ENCODE results near the gene TM7SF2. TPM values are rescaled to one million over a fixed set of nuclear protein-coding genes. Genes with fewer than 3 reads are reported as not detected.

Gene TM7SF2
- total RNA-seq, 1 experiment from 2014 or later = 74.8 TPM

GRCh38 chr11:65141896-65142494 lies 30.3 kb downstream of the TM7SF2 start:
- H3K4me1 ChIP-seq (ENCODE audit: insufficient read depth, low read length) = no peaks in the 10 kb centered on the region
- no peak overlapping the region for H3K18ac ChIP-seq (ENCODE audit: insufficient read length, low read depth, low read length)
- no peaks in the 10 kb centered on the region for H3K79me2 ChIP-seq (ENCODE audit: insufficient read depth, low read length)
- no peak overlapping the region for H2BK15ac ChIP-seq (ENCODE audit: low read depth, low read length)
- H4K5ac ChIP-seq (ENCODE audit: insufficient read length, low read depth, low read length) = no peak overlapping the region
- H3K79me1 ChIP-seq (ENCODE audit: insufficient read depth, low read depth, low read length, poor library complexity, severe bottlenecking) = no peaks in the 10 kb centered on the region
- H3K27me3 Mint-ChIP-seq (ENCODE audit: low read depth) = peaks cover 35% of the 10 kb centered on the region
- H2BK20ac ChIP-seq (ENCODE audit: low read depth, low read length, poor library complexity, severe bottlenecking) = no peak overlapping the region
- no peak overlapping the region for H3K27ac Mint-ChIP-seq
- no peak for DNase-seq
- no peak overlapping the region for H3K4me2 ChIP-seq (ENCODE audit: insufficient read depth, insufficient read length, low read length)
- no CpG with 5 or more reads among the region's 7 CpGs for WGBS (ENCODE audit: extremely low coverage, insufficient read length, low lambda C conversion rate)
- H3K4me3 Mint-ChIP-seq = no peak overlapping the region
- no peak overlapping the region for H3K27ac ChIP-seq (ENCODE audit: insufficient read length, low read depth, low read length)
- no peak overlapping the region for H2AK5ac ChIP-seq (ENCODE audit: insufficient read length, low read length)
- H3T11ph ChIP-seq (ENCODE audit: low read length) = no peak overlapping the region
- H3K23me2 ChIP-seq (ENCODE audit: insufficient read length, low read depth, low read length, poor library complexity, severe bottlenecking) = no peaks in the 10 kb centered on the region
- TF ChIP-seq CTCF (conservative IDR thresholded peaks at IDR 0.05) = no peak
- H2BK12ac ChIP-seq (ENCODE audit: insufficient read length, low read depth, low read length) = no peak overlapping the region
- H3K9me3 Mint-ChIP-seq = peaks cover 2 to 6% of the 10 kb centered on the region in 2 experiments; a peak in 3 of 5 replicates
- H4K20me1 ChIP-seq (ENCODE audit: control insufficient read depth, insufficient read depth, insufficient read length) = no peaks in the 10 kb centered on the region
- no peaks in the 10 kb centered on the region for H3K27me3 ChIP-seq (ENCODE audit: insufficient read depth, low read length)
- H3K56ac ChIP-seq (ENCODE audit: insufficient read length, low read depth, low read length) = no peak overlapping the region
- no peak overlapping the region for H2AFZ ChIP-seq (ENCODE audit: low read length)
- no peaks in the 10 kb centered on the region for H3K4me1 Mint-ChIP-seq
- H3K9ac ChIP-seq (ENCODE audit: extremely low read depth, insufficient read length, low read length) = no peak overlapping the region
- no peak overlapping the region for H4K91ac ChIP-seq (ENCODE audit: insufficient read length, low read depth, low read length)
- H3K9me3 ChIP-seq (ENCODE audit: control insufficient read depth, low read depth, low read length) = no peaks in the 10 kb centered on the region
- H3K4ac ChIP-seq (ENCODE audit: low read depth, low read length) = no peak overlapping the region
- no peak overlapping the region for H4K8ac ChIP-seq (replicated peaks; ENCODE audit: insufficient read length, low read depth, low read length)
- no peak overlapping the region for H2BK120ac ChIP-seq (ENCODE audit: low read depth, low read length, poor library complexity, severe bottlenecking)
- H2BK5ac ChIP-seq (ENCODE audit: insufficient read length, low read length) = no peak overlapping the region
- H3K14ac ChIP-seq (ENCODE audit: insufficient read depth, low read length) = no peak overlapping the region
- no peaks in the 10 kb centered on the region for H3K36me3 Mint-ChIP-seq (ENCODE audit: insufficient read depth in 1 of 3, low read depth in 3 of 3)
- no peak overlapping the region for H3K23ac ChIP-seq (ENCODE audit: insufficient read length, low read depth, low read length)
